ENCODE results near the gene PMEPA1. TPM values are rescaled to one million over a fixed set of nuclear protein-coding genes. Genes with fewer than 3 reads are reported as not detected.

PMEPA1 gene
- total RNA-seq, 1 donor from 2014 or later, result 26.9 TPM

DNA sequence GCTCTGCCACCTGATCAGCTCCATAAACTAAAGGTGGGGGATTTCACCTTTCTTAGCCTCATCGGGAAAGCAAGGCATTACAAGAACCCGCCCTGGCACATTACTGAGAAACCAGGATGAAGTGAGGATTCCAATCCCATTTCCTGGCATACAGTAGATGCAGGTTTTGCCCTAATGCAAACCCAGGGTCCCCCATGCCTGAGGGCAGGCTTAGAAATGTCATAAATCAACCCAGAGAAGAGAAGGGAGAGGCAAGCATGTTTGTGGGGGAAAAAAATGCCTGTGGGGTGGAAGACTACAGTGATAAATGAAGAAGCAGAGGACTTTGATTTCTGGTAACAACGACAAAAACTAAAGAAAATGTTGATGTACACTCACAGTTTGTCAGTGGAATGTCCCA lies 18.0 kb upstream of the PMEPA1 start:
- ATAC-seq, result no peak

DNA sequence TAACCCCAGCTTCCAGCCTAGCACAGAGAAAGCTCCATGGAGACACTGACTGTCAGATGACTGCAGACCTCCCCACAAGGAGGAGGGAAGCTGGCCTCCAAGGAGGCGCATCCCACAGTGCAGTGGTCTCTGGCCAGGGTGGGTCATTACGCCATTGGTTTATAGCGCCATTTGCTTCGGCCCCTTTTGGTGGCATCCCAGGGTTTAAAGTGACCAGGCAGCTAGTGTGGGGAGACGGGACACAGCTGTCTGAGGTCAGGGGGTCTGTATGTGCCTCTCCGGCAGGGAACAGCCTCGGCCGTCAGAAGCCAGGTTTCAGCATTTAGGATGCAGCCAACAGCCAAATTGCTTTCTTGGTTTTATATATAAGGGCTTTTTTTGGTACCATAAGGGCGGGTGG lies 15.8 kb upstream of the PMEPA1 start:
- DNase-seq (no peak), ATAC-seq (peak in 1 of 2 donors; percentile 49)
- TF ChIP-seq, protein P1, sequence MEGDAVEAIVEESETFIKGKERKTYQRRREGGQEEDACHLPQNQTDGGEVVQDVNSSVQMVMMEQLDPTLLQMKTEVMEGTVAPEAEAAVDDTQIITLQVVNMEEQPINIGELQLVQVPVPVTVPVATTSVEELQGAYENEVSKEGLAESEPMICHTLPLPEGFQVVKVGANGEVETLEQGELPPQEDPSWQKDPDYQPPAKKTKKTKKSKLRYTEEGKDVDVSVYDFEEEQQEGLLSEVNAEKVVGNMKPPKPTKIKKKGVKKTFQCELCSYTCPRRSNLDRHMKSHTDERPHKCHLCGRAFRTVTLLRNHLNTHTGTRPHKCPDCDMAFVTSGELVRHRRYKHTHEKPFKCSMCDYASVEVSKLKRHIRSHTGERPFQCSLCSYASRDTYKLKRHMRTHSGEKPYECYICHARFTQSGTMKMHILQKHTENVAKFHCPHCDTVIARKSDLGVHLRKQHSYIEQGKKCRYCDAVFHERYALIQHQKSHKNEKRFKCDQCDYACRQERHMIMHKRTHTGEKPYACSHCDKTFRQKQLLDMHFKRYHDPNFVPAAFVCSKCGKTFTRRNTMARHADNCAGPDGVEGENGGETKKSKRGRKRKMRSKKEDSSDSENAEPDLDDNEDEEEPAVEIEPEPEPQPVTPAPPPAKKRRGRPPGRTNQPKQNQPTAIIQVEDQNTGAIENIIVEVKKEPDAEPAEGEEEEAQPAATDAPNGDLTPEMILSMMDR (IDR thresholded peaks at IDR 0.05), result no peak
- Histone ChIP-seq H3K27me3 (ENCODE audit: low read depth) (no peaks in the 10 kb centered on the region), H3K27ac (no peak overlapping the region), H3K4me3 (no peak overlapping the region), H3K4me1 (no peaks in the 10 kb centered on the region), H3K9me3 (no peaks in the 10 kb centered on the region), H3K36me3 (no peaks in the 10 kb centered on the region)
- intact Hi-C loops (cut with DNase I), result no loop called here

More for the DNA sequence above, 18.0 kb upstream of the PMEPA1 start:
- Histone ChIP-seq H3K9me3 (no peaks in the 10 kb centered on the region), H3K27ac (no peak overlapping the region), H3K36me3 (no peaks in the 10 kb centered on the region), H3K4me1 (no peaks in the 10 kb centered on the region), H3K4me3 (no peak overlapping the region), H3K27me3 (ENCODE audit: low read depth) (no peaks in the 10 kb centered on the region)
- DNase-seq, result no peak
- TF ChIP-seq, protein P1 (IDR thresholded peaks at IDR 0.05), result no peak
- intact Hi-C loops (cut with DNase I), result no loop called here

DNA sequence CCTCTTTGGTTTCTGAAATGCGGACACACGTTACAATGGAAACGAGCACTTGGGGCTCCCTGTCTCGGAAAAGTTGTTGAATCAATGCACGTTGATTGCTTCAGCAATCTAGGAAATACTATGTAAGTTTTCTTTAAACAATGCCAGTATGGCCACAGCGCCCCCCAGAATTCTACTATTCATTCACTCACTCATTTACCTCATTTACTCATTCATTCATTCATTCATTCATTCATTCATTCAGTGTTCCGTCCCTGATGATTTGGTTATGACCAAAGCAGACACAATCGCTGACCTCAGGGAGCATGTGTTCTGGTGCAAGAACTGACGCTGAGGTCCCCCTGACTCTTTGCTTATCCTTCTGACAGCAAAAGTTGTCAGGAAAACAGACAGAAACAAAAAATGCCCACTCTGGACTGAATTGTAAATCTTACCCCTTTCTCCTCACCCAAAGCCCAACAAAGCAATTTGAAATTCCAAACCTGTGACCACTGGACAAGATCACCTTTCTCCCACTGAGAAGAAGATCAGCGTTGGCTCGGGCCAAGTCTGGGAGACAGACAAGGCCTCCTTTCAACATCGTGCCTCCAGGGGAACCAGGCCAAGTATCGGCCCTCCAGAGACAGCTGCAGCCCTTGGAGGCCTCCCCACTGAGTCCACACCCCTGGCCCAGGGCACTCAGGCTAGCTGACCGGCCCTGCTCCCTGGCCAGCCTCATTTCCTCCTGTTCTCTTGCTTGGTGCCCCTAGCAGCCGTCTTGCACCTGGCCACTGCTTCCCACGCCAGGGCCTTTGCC lies 15.0 kb upstream of the PMEPA1 start:
- Histone ChIP-seq H3K36me3 (no peaks in the 10 kb centered on the region), H3K9me3 (no peaks in the 10 kb centered on the region), H3K27me3 (ENCODE audit: low read depth) (no peaks in the 10 kb centered on the region), H3K4me3 (no peak overlapping the region), H3K27ac (no peak overlapping the region), H3K4me1 (no peaks in the 10 kb centered on the region)
- ATAC-seq (peak in 1 of 2 donors; percentile 6), DNase-seq (no peak)
- intact Hi-C loops (cut with DNase I), result no loop called here
- TF ChIP-seq, protein P1 (IDR thresholded peaks at IDR 0.05), result no peak

DNA sequence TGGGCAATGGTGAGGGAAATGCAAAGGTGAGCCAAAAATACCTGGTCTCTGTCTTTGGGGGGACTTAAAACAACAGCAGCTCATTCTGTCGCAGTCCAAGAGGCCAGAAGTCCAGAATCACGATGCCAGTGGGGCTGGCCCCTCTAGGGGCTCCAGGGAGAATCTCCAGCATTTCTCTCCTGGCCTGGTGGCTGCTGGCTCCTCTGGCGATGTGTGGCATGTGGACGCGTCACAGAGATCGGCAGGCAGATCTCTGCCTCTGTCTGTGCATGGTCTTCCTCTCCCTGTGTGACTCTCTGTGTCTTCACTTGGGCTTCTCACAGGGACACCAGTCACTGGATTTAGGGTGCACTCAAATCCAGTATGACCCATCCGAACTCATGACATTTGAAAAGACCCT lies 14.0 kb upstream of the PMEPA1 start:
- DNase-seq (no peak), ATAC-seq (no peak)
- no peak overlapping the region for H3K4me3 ChIP-seq
- no peaks in the 10 kb centered on the region for H3K9me3 ChIP-seq
- no peaks in the 10 kb centered on the region for H3K36me3 ChIP-seq
- intact Hi-C loops (cut with DNase I), result no loop called here
- peaks cover 4% of the 10 kb centered on the region for H3K4me1 ChIP-seq
- TF ChIP-seq, protein P1 (IDR thresholded peaks at IDR 0.05), result no peak
- no peaks in the 10 kb centered on the region for H3K27me3 ChIP-seq (ENCODE audit: low read depth)
- H3K27ac ChIP-seq, result no peak overlapping the region

DNA sequence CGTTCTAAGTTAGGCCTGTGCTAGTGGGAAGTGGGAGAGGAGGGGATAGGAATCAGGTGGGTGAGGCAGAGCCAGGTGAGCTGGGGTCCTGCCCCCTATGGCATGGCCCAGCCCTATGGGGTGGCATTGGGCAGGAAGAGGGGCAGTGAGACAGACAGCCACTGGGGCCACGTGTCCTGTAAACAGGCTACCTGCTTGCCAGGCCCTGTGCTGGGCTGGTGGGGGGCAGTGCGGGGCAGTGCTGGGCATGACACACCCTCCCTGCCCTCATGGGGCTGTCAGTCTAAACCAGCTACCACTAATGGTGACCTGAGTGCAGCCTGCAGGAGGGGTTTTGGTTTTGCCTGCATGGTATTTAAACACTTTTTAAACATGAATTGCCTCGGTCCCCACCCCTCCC lies 10.1 kb upstream of the PMEPA1 start:
- ATAC-seq (no peak), DNase-seq (no peak)
- Histone ChIP-seq H3K9me3 (no peaks in the 10 kb centered on the region), H3K27ac (no peak overlapping the region), H3K36me3 (no peaks in the 10 kb centered on the region), H3K4me3 (no peak overlapping the region), H3K27me3 (ENCODE audit: low read depth) (no peaks in the 10 kb centered on the region), H3K4me1 (peaks cover 15% of the 10 kb centered on the region)
- TF ChIP-seq, protein P1 (IDR thresholded peaks at IDR 0.05), result no peak
- intact Hi-C loops (cut with DNase I), result no loop called here

All from lower lobe of right lung (tissue), 2 donors.